Neutrophil (primary cell): ENCODE results near the gene KAZALD1.

Experiments used
- H3K27ac ChIP-seq: fragments of 200-600 bp; sonication (generic); 2 replicates; pipeline ENCODE4 v1.5.1; 2016; ENCODE audit warnings: mild to moderate bottlenecking, moderate library complexity
- H3K27me3 ChIP-seq: fragments of 200-600 bp; sonication (generic); 2 replicates; pipeline ENCODE4 v1.6.0; 2016; ENCODE audit warnings: mild to moderate bottlenecking
- H3K36me3 ChIP-seq: fragments of 200-600 bp; sonication (generic); 2 replicates; pipeline ENCODE4 v1.5.1; 2017
- H3K4me1 ChIP-seq, 2 experiments: fragments of 200-600 bp in 1 of 2; sonication (generic) in 1 of 2; 1 replicate in 1 of 2; 2 replicates in 1 of 2; pipeline versions ENCODE4 v1.5.1 to v1.6.1; 2013 to 2016; ENCODE audit warnings: low read depth in 1 of 2, low read length in 1 of 2, mild to moderate bottlenecking in 1 of 2, moderate library complexity in 1 of 2; ENCODE audit not compliant: control insufficient read depth in 1 of 2, insufficient read depth in 1 of 2
- H3K4me3 ChIP-seq, 2 experiments: fragments of 200-600 bp in 1 of 2; sonication (generic) in 1 of 2; 1 replicate in 1 of 2; 2 replicates in 1 of 2; pipeline ENCODE4 v1.5.1; 2013 to 2016; ENCODE audit warnings: low read depth in 1 of 2, low read length in 1 of 2, mild to moderate bottlenecking in 1 of 2, moderate library complexity in 1 of 2
- H3K9me3 ChIP-seq: fragments of 200-600 bp; sonication (generic); 2 replicates; pipeline ENCODE4 v1.5.1; 2016
- TF ChIP-seq, protein P1 (sequence below): fragments of 200-600 bp; sonication (generic); IDR thresholded peaks from 2 replicates; pipeline ENCODE4 v1.5.1; 2016; ENCODE audit warnings: antibody characterized with exemption

The KAZALD1 gene

DNA sequence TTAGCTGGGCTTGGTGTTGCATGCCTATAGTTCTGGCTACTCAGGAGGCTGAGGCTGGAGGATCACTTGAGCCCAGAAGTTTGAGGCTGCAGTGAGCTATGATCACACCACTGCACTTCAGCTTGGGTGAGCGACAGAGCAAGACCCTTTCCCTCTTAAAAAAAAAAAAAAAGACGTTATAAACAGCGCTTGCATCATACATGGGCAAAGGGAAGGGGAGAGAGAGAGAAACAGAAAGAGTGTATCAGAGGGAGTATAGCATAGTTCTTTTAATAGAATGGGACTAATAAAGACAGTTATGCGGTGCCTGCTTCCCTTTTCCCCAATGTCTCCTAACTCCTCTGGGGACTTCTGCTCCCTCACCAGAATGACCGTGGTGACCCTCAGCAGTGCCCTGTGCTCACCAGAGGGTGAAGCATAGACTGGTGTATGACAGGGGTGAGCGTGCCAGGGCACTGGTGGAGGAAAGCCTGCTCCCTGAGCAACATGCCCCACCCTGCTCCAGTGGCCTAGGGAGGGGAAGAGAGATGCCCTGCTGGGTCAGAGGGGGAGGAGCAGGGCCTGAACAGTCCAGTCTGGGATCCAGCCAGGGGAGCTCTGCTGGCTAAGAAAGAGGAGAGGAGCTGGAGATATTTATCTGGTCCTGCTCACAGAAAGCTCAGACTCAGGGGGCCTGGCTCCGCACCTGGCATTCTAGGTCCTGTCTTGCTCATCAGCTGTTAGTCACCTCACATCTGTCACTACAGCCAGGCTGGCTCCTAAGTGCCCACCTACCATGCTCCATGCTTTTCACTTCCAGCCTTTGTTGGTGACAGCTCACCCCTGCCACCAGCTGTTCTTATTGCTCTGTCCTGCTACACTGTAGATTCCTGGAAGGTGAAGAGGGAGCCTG is 33.1 kb upstream of the KAZALD1 start:
- Histone ChIP-seq H3K4me1 (peaks cover 15 to 19% of the 10 kb centered on the region in 2 experiments), H3K27ac (no peak overlapping the region), H3K27me3 (peaks cover 61% of the 10 kb centered on the region), H3K9me3 (no peaks in the 10 kb centered on the region), H3K4me3 (no peak overlapping the region), H3K36me3 (no peaks in the 10 kb centered on the region)
- TF ChIP-seq, protein P1, sequence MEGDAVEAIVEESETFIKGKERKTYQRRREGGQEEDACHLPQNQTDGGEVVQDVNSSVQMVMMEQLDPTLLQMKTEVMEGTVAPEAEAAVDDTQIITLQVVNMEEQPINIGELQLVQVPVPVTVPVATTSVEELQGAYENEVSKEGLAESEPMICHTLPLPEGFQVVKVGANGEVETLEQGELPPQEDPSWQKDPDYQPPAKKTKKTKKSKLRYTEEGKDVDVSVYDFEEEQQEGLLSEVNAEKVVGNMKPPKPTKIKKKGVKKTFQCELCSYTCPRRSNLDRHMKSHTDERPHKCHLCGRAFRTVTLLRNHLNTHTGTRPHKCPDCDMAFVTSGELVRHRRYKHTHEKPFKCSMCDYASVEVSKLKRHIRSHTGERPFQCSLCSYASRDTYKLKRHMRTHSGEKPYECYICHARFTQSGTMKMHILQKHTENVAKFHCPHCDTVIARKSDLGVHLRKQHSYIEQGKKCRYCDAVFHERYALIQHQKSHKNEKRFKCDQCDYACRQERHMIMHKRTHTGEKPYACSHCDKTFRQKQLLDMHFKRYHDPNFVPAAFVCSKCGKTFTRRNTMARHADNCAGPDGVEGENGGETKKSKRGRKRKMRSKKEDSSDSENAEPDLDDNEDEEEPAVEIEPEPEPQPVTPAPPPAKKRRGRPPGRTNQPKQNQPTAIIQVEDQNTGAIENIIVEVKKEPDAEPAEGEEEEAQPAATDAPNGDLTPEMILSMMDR: no peak

DNA sequence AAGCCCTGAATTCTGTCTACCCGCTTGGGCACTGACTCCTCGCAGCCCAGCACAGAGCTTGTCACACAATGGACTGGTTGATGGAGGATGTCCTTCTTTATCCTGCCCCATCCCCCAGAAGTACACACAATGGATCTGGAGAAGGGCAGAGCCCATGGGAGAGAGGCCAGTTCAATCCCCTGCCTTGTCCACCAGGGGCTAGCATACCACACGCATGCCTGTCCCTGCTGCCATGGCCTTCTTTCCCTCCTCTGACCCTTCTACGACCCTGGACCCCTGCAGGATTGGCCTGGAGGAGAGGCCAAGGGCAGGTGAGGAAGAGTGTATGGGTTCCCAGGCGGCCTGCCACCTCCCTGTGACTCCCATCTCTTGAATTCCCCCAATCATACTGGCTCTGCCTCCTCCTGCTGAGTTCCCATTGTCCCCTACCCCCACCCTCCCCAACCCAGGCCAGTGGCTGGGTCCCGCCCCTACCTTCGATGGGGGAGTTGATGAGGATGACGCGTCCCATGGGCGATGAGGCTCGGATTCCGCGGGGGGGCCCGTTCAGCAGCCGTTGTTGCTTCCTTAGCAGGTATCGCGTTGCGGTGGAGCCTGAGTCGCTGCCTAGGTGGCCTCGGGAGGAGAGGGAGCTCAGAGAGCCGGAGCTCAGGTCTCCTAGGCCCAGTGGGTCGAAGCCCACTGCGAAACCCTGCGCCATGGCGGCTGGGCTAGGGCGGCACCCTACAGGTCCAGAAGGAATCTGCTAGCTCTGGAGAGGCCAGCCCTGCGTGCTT is 32.1 kb upstream of the KAZALD1 start:
- peaks cover 15 to 19% of the 10 kb centered on the region in 2 experiments for H3K4me1 ChIP-seq
- TF ChIP-seq, protein P1: no peak
- H3K36me3 ChIP-seq: no peaks in the 10 kb centered on the region
- H3K27ac ChIP-seq: no peak overlapping the region
- H3K9me3 ChIP-seq: no peaks in the 10 kb centered on the region
- peaks cover 72% of the 10 kb centered on the region for H3K27me3 ChIP-seq
- no peak overlapping the region for H3K4me3 ChIP-seq

DNA sequence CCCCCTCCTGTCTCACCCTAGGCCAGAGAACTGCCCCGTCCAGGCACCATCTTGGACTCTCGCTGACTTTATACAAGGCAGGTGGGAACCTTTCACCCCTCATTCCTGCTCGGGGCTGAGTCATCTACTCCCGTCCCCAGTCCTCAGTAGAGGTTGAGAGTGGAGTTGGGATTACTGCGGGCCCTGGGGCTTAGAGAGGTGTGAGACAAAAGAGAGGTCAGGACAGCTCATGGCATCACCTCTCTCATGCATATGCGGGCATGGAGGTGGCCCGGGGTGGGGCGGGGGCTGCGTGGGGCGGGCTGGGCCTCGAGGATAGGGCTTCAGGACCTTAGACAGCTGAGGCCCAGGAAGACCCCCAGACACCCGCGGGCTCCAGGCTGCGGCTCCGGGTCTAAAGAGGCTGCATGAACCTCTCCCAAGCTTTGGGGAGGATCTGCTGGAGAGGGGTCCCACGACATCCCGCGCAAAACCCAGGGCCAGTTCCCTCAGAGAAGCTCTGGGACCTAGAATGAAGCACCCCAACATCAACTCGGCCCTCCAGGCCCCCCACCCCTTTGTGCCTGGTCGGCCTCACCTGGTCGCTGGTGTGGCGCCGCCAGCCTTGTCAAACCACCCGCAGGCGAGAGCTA is 31.2 kb upstream of the KAZALD1 start:
- Histone ChIP-seq H3K4me1 (peaks cover 15 to 19% of the 10 kb centered on the region in 2 experiments), H3K27me3 (peaks cover 81% of the 10 kb centered on the region), H3K4me3 (peak overlapping the region; percentile 72 to 90), H3K36me3 (no peaks in the 10 kb centered on the region), H3K27ac (peak overlapping the region; percentile 76), H3K9me3 (no peaks in the 10 kb centered on the region)
- TF ChIP-seq, protein P1: no peak

DNA sequence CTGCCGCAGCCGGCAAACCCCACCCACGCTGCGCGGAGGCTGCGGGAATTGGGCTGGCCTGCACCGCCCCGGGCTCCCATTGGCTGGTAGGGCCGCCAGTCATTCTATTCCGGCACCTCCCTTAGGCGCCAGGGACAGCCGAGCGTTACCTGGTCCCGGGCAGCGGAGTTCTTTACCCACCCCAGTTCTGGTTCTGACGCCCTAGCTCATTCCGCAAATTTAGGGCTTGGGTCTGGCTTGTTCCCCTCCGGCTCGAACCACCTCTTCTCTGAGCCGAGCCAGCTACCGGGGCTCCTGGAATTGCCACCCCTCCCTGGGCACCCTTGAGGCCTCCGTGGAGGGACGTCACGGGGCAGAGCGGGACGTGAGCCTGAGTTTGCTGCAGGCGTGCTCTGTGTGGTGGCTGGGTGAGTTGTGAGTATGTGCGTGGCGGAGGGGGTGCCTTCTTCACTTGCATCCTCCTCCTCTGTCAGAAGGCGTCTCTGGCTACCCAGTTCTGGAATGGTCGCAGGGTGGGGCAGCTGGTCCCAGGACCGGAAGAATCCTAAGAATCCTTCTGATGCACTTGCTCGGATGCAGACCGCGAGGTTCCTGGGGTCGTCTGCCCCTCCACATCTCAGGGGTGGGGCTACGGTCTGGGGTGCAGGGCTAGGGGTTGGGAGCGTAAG is 30.5 kb upstream of the KAZALD1 start, which contains the start of the genes PDZD7 and SFXN3:
Gene PDZD7, minus strand, starts transcription at position 2 of the 668 bp plus-strand sequence. CDS start 910 bp downstream, outside the sequence.
Gene SFXN3, plus strand, starts transcription at position 107 of the 668 bp plus-strand sequence. CDS start 3,461 bp downstream, outside the sequence.
- peaks cover 87% of the 10 kb centered on the region for H3K27me3 ChIP-seq
- TF ChIP-seq, protein P1: peak; percentile 54
- peak within 1 kb of the TSS; percentile 72 to 90 for H3K4me3 ChIP-seq
- peaks cover 15 to 19% of the 10 kb centered on the region in 2 experiments for H3K4me1 ChIP-seq
- no peaks in the 10 kb centered on the region for H3K9me3 ChIP-seq
- no peaks in the 10 kb centered on the region for H3K36me3 ChIP-seq
- H3K27ac ChIP-seq: peak within 1 kb of the TSS; percentile 76
